Measurements from ENCODE around the gene SCAPER.

The SCAPER gene

GRCh38 chr15:76669521-76670207 is 235.5 kb downstream of the SCAPER start:
- DNase-seq (ENCODE audit: low read depth): no peak

DNA sequence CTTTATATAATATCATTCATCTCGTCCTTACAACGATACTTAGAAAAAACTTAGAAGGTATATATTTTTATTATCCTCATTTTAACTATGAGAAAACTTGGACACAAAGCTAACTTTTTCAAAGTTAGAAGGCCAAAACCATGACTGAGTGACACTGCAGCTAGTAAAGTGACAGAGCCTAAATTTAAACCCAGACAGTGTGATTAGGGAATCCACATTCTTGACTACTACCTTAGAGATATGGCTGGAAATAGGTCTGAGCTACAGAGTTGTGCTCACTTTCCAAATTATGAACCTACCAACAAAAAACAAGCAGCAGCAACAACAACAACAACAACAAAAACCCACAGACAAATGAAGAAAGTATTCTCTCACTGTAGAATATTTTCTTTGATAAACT is 236.2 kb downstream of the SCAPER start:
- DNase-seq (ENCODE audit: low read depth): no peak

DNA sequence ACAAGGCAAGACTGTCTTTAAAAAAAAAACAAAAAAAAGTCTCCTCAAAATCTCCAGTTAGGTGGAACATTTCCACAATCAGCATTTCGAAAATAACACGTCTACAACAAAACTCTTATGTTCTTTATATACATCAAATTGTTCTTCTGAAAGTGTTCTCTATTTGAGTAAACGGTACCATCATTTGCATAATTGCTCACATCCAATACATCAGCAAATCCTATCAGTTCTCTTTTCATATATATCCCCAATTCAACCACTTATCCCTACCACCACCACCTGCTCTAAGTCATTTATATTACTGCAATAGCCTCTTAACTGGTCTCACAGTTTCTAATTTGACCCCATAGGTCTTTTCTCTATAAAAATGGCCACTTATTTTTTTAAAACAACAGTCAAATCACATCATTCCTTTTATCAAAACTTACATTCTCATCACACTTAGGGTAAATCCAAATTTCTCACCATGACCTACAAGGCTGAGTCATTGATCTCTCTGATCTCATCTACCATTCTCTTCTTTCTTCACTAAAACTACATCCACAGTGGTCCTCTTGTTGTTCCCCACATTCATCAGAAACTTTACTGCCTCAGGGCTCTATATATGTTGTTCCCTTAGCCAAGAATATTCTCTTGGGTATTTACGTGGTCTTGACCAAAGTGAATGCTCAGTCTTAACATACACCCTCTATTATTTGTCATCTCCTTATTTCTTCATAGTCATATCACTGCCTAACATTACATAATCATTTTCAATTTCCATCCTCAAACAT is 237.0 kb downstream of the SCAPER start:
- DNase-seq (ENCODE audit: low read depth): no peak

DNA sequence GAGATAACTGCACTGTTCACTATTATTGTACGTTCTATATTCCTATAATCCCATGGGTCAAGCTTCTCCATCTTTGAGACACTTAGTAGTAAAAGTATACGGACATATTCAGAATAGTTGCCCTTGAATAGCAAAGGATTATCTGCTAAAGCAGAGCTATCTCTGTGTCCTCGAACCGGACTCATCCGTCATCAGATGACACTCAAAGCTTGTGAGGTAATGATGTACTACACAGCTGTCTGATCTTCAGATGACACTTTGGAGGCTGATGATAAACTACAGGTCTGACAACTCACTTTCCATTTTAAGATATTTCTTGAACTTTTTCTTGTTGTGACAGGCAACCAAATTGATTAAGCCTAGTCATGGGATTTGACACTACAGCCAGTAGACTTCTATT is 240.2 kb downstream of the SCAPER start:
- no peak for DNase-seq (ENCODE audit: low read depth)

GRCh38 chr15:76664411-76664810 is 240.7 kb downstream of the SCAPER start:
- DNase-seq (ENCODE audit: low read depth): no peak

DNA sequence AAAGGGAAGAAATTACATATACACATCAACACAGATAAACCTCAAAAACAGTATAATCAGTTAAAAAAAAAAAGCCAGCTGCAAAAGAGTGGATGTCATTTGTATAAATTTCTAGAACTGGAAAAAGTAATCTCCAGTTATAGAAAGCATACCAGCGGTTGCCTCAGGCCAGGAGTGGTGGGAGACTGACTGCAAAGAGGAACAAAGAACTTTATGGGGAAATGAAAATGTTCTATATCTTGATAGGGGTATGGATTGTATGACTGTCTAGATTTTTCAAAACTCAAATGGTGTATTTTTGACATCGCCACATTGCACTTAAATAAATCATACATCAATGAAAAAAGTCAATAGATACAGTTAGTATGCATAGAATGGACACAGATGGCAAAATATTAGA is 241.6 kb downstream of the SCAPER start:
- DNase-seq (ENCODE audit: low read depth): no peak

DNA sequence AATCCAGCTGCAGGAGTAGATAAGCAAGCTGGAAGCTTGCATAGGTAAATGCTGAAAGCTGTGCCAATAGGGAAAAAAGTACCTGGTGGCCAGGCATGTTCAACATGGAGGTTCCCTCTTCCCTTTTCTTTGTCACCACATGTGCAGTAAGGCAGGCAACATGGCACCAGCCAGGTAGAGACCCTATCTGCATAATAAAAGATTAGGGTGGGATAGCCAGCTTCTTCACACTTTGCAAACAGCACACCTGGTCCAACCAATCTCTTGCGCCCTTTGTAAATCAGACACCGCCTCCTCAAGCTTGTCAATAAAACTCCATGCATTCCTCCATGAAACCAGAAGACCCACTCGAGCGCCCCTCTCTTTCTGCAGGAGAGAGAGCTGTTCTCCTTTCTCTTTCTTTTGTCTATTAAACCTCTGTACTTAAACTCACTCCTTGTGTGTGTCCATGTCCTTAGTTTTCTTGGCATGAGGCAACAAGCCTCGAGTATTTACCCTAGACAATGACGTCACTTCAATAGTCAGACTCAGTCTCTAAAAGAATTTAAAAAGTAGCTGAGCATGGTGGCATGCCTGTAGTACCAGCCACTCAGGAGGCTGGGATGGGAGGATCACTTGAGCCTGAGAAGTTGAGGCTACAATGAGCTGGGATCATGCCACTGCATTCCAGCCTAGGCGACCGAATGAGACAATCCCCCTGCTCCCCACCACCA is 256.3 kb downstream of the SCAPER start:
- no peak for DNase-seq (ENCODE audit: low read depth)

GRCh38 chr15:76647612-76648011 is 257.5 kb downstream of the SCAPER start:
- no peak for DNase-seq (ENCODE audit: low read depth)

- no peak for DNase-seq (ENCODE audit: low read depth)
Observed at GRCh38 chr15:76644646-76645045, 260.5 kb downstream of the SCAPER start.

DNA sequence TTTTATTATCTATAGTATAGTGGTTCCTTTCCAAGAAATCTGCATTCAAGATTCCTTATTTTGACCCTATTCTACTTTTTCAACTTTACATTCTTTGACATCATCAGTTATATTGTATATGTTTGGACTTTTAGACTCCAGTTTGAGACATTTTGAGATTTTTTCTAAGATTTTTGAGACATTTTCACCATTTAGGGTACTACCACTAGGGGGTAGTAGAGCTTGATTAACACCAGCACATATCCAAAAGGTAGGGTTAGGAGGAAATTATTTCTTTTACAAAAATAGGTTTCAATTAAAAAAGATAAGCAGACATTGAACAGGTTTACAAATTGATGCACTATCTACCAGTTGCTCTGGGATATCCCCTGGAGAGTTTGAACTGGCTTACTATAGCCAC is 262.5 kb downstream of the SCAPER start:
- DNase-seq (ENCODE audit: low read depth): no peak

DNA sequence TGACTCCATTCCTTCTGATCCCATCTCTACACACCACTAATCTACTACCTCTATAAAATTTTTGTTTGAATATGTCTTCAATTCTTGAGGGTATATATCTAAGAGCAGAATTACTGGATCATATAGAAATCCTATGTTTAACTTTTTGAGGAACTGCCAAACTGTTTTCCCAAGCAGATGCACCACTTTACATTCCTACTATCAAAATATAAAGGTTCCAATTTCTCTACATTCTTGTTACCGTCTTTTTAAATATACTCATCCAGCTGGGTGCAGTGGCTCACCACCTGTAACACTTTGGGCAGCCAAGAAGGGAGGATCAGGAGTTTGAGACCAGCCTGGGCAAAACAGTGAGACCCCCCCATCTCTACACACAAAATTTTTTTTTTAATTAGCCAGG is 268.0 kb downstream of the SCAPER start:
- DNase-seq (ENCODE audit: low read depth): no peak

DNA sequence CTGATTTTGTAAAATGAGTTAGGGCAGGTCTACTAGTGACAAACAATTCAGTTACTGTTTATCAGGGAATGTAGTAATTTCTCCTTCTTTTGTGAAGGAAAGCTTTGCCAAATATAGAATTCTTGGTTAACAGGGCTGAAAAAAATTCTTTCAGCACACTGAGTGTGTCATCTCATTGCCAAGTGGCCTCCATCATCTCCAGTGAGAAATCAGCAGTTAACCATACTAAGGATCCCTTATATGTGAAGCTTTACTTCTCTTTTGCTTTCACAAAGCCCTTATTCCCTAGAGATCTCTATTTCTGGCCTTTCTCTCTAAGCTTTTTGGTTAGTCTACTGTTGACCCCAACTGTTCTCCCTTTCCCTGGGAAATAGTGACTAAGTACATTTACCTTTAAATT is 269.1 kb downstream of the SCAPER start:
- DNase-seq (ENCODE audit: low read depth): no peak

DNA sequence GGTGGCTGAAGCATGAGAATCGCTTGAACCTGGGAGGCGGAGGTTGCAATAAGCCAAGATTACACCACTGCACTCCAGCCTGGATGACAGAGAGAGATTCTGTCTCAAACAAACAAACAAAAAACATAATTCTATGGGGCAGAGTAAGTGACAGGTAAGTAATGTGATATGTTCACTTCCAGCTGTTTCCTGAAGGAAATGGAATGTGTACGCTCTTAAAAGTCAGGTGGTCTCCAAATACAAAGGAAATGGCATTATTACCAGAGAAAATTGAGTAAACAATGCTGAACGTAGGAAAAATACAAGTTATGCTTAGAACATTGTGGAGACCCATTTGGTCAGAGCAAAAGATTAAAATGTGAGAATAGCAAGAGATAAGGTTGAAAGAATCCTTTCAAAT is 278.5 kb downstream of the SCAPER start:
- no peak for DNase-seq (ENCODE audit: low read depth)

DNA sequence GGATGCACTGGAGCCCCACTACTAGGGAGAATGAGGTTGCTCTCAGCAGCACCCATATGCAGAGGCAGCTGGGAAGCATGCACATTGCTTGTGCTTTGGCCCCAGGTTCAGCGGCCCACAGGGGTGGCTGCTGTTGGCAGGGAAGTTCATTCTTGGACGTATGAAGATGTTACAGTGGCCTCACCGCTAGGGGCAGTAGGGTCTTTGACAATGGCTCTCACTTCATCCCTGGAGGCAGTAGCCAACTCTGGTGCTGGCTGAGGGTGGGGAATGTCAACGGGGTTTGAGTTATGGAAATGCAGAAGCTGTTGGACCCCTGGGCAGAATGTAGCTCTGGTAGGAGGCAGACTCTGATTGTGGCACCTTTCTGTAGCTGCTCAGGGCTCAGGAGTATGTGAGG is 279.9 kb downstream of the SCAPER start:
- no peak for DNase-seq (ENCODE audit: low read depth)

DNA sequence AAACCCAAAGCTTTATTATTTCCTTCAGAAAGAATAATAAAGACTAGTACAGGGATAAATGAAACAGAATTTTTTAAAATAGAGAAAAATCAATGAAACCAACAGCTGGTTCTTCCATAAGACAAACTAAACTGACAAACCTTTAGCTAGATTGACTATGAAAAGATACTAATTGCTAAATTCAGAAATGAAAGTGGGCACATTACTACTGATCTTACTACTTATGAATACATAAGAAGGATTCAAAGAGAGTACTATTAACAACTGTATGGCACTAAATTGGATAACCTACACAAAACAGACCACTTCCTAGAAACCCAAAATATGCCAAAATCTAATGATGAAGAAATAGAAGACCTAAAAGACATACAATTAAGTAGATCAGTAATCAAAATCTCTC is 290.4 kb downstream of the SCAPER start:
- DNase-seq (ENCODE audit: low read depth): no peak

DNA sequence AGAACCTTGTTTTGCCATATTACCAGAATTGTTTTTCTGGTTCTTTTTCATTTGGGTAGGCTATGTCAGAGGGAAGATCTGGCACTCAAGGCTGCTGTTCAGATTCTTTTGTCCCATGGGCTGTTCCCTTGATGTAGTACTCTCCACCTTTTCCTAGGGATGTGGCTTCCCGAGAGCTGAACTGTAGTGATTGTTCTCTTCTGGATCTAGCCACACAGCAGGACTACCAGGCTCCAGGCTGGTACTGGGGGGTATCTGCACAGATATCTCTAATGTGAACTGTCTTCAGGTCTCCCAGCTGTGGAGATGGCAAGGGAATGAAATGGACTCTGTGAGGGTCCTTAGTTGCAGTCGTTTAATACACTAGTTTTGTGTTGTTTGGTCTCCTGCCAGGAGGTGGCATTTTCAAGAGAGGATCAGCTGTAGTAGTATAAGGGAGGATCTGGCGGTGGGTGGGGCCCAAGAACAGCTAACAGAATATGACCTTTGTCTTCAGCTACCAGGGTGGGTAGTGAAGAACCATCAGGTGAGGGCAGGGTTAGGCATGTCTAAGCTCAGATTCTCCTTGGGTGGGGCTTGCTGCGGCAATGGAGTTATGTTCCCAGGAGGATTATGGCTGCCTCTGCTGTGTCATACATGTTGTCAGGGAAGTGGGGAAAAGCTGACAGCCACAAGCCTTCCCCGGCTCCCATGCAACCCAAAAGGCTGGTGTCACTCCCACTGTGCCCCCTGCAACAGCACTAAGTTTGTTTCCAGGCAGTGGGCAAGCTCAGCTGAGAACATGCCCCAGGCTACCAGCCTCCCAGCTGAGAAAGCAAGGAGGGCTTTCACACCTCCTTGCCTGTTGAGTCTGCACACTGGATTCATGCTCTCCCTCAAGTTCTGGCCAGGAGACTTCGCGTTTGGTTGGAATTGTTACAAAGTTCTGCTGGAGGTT is 316.1 kb downstream of the SCAPER start:
- DNase-seq (ENCODE audit: low read depth): no peak

GRCh38 chr15:76585576-76585897 is 319.6 kb downstream of the SCAPER start:
- no peak for DNase-seq (ENCODE audit: low read depth)

GRCh38 chr15:76584868-76585575 is 320.1 kb downstream of the SCAPER start:
- no peak for DNase-seq (ENCODE audit: low read depth)

DNA sequence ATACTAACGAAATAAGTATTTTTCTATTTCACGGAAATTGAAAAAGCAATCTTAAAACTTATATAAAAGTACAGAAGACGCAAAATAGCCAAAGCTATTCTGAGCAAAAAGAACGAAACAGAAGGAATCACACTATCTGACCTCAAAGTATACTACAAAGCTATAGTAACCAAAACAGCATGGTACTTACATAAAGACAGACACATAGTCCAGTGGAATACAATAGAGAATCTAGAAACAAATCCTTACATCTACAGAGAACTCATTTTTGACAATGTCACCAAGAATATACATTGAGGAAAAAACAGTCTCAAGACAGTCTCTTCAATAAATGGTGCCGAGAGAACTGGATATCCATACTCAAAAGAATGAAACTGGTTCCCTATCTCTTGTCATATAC is 322.6 kb downstream of the SCAPER start:
- no peak for DNase-seq (ENCODE audit: low read depth)

DNA sequence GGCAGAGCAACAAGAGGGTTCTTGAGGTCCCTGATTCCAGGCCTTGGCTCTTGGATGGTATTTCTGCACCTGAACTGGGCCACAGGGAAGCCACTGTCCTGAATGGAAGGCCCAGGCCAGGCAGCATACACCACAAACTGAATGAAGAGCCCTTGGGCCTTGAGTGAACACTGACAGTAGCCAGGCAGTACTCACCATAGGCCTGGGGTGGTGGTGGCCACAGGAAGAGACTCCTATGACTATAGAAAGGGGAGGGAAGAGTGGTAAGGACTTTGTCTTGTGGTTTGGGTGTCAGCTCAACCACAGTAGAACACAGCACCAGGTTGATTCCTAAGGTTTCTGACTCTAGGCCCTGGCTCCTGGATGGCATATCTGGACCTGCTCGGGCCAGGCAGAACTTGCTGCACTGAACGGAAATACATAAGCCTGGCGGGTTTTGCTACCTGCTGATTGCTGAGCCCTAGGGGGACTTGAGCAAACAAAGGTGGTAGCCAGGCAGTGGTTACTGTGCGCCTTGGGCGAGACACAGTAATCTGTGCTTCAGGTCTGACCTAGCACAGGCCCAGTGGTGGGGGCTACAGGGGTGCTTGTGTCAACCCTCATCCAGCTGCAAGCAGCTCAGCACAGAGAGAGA is 327.1 kb downstream of the SCAPER start:
- no peak for DNase-seq (ENCODE audit: low read depth)

Measured in stimulated activated CD8-positive, alpha-beta memory T cell treated with anti-CD3 and anti-CD28 coated beads, Interleukin-15, amount 100 ng/mL, for 24 hours (primary cell).